HTR-8/SVneo (cell line): ENCODE results near the gene GAL3ST2.
"Not testable (repeated sequence)": the region's sequence is repeated elsewhere in the genome, so short reads cannot be mapped to it uniquely, and the experiment has no call there.

Source experiments
- DNase-seq: peaks from one replicate; pipeline ENCODE4 v3.0.0; 2011; ENCODE audit warnings: low spot score, mixed read lengths; ENCODE audit not compliant: insufficient read length
- FAIRE-seq: peaks from 2 replicates; lab custom pipeline; 2011; peaks lifted over from hg19 to GRCh38; lab: Jason Lieb, UNC

The GAL3ST2 gene

DNA sequence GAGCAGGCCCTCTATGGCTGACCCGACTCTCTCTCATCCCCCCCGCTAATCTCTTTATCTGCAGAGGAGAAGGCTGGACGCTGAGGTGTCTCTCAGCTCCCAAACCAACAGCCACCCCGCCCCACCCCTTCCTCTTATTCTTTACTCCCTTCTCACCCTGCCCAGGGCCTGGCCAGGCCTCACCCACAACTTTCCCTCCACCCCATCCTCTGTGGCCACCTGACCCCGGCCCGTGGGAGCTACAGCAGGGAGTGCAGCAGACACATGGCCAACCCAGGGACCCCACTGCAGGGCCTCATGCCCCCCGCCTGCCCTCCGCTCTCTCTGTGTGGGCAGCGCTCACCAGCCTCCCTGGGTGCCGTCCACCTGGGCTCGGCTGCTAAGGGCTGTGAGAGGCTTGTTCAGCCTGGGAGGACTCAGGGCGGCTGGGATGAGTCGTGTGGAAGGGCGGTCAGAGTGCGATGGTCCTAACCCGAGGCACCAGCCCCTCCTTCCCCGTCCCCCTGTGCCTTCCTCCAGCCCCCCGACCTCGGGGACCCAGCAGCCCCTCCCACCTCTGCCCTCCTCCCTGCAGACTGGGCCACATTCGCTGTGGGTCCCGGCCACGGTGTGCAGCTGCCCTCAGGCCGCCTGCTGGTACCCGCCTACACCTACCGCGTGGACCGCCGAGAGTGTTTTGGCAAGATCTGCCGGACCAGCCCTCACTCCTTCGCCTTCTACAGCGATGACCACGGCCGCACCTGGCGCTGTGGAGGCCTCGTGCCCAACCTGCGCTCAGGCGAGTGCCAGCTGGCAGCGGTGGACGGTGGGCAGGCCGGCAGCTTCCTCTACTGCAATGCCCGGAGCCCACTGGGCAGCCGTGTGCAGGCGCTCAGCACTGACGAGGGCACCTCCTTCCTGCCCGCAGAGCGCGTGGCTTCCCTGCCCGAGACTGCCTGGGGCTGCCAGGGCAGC, 39.1 kb downstream of the GAL3ST2 start:
- no peak for FAIRE-seq
- DNase-seq = no peak

GRCh38 chr2:241816431-241817121, 40.0 kb downstream of the GAL3ST2 start:
- no peak for DNase-seq
- FAIRE-seq = no peak

DNA sequence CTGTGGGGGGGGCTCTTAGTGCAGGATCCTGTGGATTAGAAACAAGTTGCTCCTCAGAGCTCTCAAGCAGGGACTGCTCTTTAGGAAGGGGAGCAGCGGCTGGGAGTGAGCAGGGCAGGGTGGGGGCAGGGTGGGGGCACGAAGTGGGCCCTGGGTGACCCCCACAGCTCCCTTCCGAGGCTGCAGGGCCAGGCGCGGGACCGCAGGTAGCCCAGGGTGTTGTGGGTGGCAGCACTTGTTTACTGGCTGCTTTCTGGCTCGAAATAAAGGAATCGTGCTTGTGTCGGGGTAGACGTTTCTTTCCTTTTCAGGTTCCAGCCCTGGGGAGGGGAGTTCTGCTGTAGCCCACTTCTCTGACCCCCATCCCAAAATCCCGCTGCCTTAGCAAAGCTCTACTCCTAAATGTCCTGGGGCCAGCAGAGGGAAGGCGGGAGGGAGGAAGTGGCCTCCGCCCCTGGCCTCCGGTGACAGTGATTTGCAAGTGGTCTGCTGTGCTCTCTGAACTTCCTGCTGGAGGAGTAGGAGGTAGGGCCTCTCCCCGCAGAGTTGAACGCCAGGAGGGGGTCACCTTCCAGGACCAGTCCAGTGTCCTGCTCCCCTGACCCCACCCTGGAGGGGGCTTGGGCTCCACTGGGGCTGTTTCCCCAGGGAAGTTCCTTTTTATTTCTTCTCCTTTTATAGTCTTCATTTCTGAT, 40.7 kb downstream of the GAL3ST2 start:
- DNase-seq = no peak
- FAIRE-seq = no peak

GRCh38 chr2:241817821-241818215, 41.2 kb downstream of the GAL3ST2 start:
- not testable (repeated sequence) for FAIRE-seq

GRCh38 chr2:241818229-241818942, 41.8 kb downstream of the GAL3ST2 start:
- FAIRE-seq (no peak), DNase-seq (no peak)

More at GRCh38 chr2:241817821-241818215, 41.2 kb downstream of the GAL3ST2 start:
- DNase-seq = not testable (repeated sequence)

DNA sequence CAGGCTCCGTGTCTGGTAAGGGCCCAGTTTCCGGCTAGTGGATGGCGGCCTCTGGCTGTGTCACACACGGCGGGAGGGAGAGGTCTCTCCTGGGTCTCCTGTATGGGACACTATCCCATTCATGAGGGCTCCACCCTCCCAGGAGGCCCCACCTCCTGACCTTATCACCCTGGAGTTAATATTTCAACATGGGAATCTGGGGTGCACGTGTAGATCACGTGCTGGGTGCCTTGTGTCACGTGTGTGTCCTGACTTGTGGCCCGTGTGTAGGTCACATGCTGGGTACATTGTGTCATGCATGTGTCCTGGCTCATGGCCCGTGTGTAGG, 42.3 kb downstream of the GAL3ST2 start:
- DNase-seq (no peak), FAIRE-seq (peak; percentile 9)

DNA sequence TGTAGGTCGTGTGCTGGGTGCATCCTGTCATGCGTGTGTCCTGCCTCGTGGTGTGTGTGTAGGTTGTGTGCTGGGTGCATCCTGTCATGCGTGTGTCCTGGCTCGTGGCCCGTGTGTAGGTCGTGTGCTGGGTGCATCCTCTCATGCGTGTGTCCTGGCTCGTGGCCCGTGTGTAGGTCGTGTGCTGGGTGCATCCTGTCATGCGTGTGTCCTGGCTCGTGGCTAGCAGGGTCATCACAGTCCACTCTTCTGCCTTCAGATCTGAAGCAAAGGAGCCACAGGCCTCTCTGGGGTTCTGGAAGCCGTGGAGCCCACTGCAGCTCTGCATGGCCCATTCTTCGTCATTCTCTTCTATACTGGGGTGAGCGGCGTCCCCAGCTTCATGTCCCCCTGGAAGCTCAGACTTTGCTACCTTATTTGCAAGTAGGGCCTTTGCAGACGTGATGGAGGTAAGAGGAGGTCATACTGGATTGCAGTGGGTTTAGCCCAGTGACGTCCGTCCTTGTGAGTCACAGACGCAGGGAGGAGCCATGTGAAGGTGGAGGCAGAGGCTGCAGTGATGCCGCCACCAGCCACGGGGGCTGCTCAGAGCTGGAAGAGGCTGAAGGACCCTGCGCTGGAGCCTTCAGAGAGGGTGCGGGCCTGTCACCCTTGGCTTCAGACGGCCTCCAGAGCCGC, 43.5 kb downstream of the GAL3ST2 start:
- not testable (repeated sequence) for FAIRE-seq

DNA sequence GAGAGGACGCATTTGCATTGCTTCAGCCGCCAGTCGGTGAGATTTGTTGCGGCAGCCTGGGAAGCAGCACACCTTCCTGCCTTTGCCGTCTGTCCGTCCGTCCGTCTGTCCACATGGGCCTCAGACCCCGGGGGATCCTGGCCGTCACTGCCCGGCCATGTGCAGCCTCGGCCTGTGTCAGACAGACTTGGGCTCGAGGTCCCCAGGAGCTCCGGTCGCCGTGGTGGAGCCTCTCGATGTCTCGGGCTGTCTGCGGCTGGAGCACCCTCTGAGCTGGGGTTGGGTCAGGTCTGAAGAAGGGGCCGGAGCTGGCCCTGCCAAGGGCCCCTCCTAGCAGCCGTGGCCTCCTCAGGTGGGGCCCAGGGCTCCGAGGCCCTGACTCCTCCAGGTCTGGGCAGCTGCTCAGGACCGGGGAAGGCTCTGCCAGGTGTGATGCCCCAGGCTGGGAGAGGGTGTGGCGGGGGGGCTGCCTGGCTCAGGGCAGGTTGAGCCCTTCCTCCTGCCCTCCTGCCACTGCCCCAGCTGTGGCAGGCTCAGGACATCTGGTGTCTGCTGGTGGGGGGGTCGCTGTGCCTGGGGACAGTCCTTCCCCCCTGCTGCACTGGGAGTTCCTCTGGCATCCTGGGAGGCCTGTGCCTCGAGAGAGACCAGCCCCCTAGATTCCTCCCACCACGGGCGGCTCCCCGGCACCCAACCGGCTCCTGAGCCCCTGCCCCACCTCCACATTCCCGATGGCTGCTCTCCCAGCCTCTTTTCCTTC, 44.2 kb downstream of the GAL3ST2 start:
- no peak for DNase-seq
- FAIRE-seq = no peak

More for the DNA sequence above, 43.5 kb downstream of the GAL3ST2 start:
- DNase-seq = not testable (repeated sequence)

GRCh38 chr2:241821460-241822263, 45.0 kb downstream of the GAL3ST2 start:
- FAIRE-seq = no peak
- no peak for DNase-seq

- DNase-seq (no peak), FAIRE-seq (no peak)
These were observed 45.6 kb downstream of the GAL3ST2 start for GRCh38 chr2:241822264-241822623.

GRCh38 chr2:241823531-241824437, 47.2 kb downstream of the GAL3ST2 start:
- DNase-seq, FAIRE-seq: not testable (repeated sequence)

- FAIRE-seq = no peak
- no peak for DNase-seq
These were observed 50.8 kb downstream of the GAL3ST2 start for GRCh38 chr2:241827394-241827793.

DNA sequence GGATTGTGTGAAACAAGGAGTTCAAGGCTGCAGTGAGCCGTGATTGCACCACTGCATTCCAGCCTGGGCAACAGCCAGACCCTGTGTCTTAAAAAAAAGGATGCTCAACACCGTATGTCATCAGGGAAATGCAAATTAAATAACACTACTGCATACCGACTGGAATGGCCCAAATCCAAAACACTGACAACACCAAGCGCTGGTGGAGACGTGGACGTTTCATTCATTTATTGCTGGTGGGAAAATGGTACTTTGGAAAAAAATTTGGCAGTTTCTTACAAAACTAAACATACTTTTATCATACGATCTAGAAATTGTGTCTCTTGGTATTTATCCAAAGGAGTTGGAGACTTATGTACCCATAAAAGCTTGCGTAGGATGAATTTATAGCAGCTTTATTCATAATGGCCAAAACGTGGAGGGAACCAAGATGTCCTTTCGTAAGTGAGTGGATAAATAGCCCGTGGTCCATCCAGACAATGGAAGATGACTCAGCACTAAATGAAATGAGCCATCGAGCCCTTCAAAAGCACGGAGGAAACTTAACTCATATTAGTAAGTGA, 56.6 kb downstream of the GAL3ST2 start:
- DNase-seq = no peak
- FAIRE-seq = no peak

GRCh38 chr2:241833756-241834526, 57.3 kb downstream of the GAL3ST2 start:
- FAIRE-seq, DNase-seq: not testable (repeated sequence)

DNA sequence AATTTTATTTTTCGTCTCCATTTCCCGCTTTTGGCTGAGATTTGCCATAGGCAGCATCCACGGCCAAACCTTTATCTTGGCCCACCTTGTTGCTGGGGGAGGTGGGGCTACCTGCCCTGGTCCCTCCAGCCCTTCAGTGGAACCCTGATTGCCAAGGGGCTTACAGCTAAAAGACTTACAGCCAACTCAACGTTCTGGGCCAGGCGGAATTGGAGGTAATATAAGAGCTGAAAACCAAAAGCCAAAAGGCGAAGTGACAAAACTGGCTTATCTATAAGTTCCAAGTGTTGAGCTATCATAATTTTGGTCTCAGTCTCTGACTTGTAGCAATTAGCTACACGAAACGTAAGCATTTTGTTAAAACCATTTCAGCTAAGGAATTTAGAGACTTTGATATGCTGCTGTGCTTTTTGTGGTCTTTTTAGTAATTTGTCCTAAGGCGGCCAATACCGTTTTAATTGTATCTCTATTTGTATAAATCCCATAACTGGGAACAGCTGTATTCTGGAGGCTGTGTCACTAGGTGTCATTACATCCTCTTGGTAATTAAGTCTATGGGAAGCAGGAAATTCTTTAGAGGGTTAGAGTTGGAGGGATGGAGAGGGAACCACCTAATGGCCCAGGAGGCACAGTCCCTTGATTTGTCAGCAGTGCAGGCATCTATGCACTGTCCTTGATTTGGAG, 58.0 kb downstream of the GAL3ST2 start:
- DNase-seq = no peak
- FAIRE-seq = no peak
